Muscle of leg (tissue), 11 donors: Measurements from ENCODE around the gene FARP1. TPM values are rescaled to one million over a fixed set of nuclear protein-coding genes. Genes with fewer than 3 reads are reported as not detected.

ENCODE experiments used
- DNase-seq: peaks from one replicate; pipeline ENCODE4 v3.0.0; 2013
- H3K27ac ChIP-seq: one replicate; pipeline ENCODE4 v1.5.1; 2013; ENCODE audit warnings: mild to moderate bottlenecking, low read length, control low read depth
- H3K27me3 ChIP-seq: one replicate; pipeline ENCODE4 v1.6.1; 2013; ENCODE audit warnings: low read length; ENCODE audit not compliant: control insufficient read depth, insufficient read depth
- H3K36me3 ChIP-seq: one replicate; pipeline ENCODE4 v1.6.1; 2013; ENCODE audit warnings: low read length; ENCODE audit not compliant: control insufficient read depth, insufficient read depth
- H3K4me1 ChIP-seq: one replicate; pipeline ENCODE4 v1.6.1; 2013; ENCODE audit warnings: low read length; ENCODE audit not compliant: control insufficient read depth, insufficient read depth
- H3K4me3 ChIP-seq: one replicate; pipeline ENCODE4 v1.5.1; 2013; ENCODE audit warnings: low read length, control low read depth
- H3K9me3 ChIP-seq: replicated peaks from 2 replicates; pipeline ENCODE4 v1.6.1; 2013; ENCODE audit warnings: low read depth, low read length; ENCODE audit not compliant: control insufficient read depth
- WGBS: methylation state at CpG from one replicate; pipeline ENCODE4 v1.1.5; 2013; ENCODE audit warnings: missing lambda C conversion rate; ENCODE audit not compliant: insufficient coverage; 5-methylcytosine and 5-hydroxymethylcytosine counted together
- polyA plus RNA-seq, 8 donors: library from polyadenylated mRNA; unstranded; fragments of 120-200 nt; gene quantifications; one replicate each; pipeline versions ENCODE4 v1.2.1 to v1.2.3, GENCODE V29; 2013; ENCODE audit warnings: inconsistent platforms in 1 of 8, low replicate concordance in 1 of 8; ENCODE audit not compliant: insufficient read length in 8 of 8, insufficient read depth in 1 of 8
- total RNA-seq: library from RNA; stranded (reverse); fragments of 120-200 nt; gene quantifications from one replicate; pipeline ENCODE4 v1.2.4, GENCODE V29; 2013

The FARP1 gene
- total and polyA plus RNA-seq, 9 donors: 37.8 to 90.7 (median 74.3) TPM

GRCh38 chr13:98299966-98300350 is 157.1 kb downstream of the FARP1 start:
- Histone ChIP-seq H3K9me3 (no peaks in the 10 kb centered on the region), H3K27ac (no peak overlapping the region), H3K4me1 (peaks cover 12% of the 10 kb centered on the region), H3K4me3 (no peak overlapping the region), H3K27me3 (no peaks in the 10 kb centered on the region), H3K36me3 (no peaks in the 10 kb centered on the region)
- WGBS: 41% methylated on average over 7 of the region's 7 CpGs
- DNase-seq: peak; percentile 55

GRCh38 chr13:98300956-98301641 is 158.2 kb downstream of the FARP1 start:
- 100% methylated on average over 2 of the region's 7 CpGs for WGBS
- peak; percentile 61 for DNase-seq
- Histone ChIP-seq H3K27me3 (no peaks in the 10 kb centered on the region), H3K36me3 (no peaks in the 10 kb centered on the region), H3K4me1 (peaks cover 12% of the 10 kb centered on the region), H3K4me3 (no peak overlapping the region), H3K9me3 (no peaks in the 10 kb centered on the region), H3K27ac (no peak overlapping the region)

- no peak overlapping the region for H3K27ac ChIP-seq
- H3K4me1 ChIP-seq: peaks cover 12% of the 10 kb centered on the region
- no peak overlapping the region for H3K4me3 ChIP-seq
- H3K36me3 ChIP-seq: no peaks in the 10 kb centered on the region
- no peak for DNase-seq
- no peaks in the 10 kb centered on the region for H3K9me3 ChIP-seq
- H3K27me3 ChIP-seq: no peaks in the 10 kb centered on the region
- 56% methylated on average over 5 of the region's 7 CpGs for WGBS
Measured at GRCh38 chr13:98301721-98302120, 158.8 kb downstream of the FARP1 start.

GRCh38 chr13:98303858-98304257 is 161.0 kb downstream of the FARP1 start:
- no peaks in the 10 kb centered on the region for H3K27me3 ChIP-seq
- no peak overlapping the region for H3K27ac ChIP-seq
- 94% methylated on average over 2 of the region's 6 CpGs for WGBS
- no peaks in the 10 kb centered on the region for H3K36me3 ChIP-seq
- no peak for DNase-seq
- peaks cover 18% of the 10 kb centered on the region for H3K4me1 ChIP-seq
- no peak overlapping the region for H3K4me3 ChIP-seq
- no peaks in the 10 kb centered on the region for H3K9me3 ChIP-seq

GRCh38 chr13:98305670-98306069 is 162.8 kb downstream of the FARP1 start:
- Histone ChIP-seq H3K36me3 (no peaks in the 10 kb centered on the region), H3K27ac (no peak overlapping the region), H3K9me3 (no peaks in the 10 kb centered on the region), H3K4me1 (peaks cover 9% of the 10 kb centered on the region), H3K4me3 (no peak overlapping the region), H3K27me3 (no peaks in the 10 kb centered on the region)
- DNase-seq: no peak
- 82% methylated on average over 4 of the region's 4 CpGs for WGBS

GRCh38 chr13:98307463-98308085 is 164.7 kb downstream of the FARP1 start:
- Histone ChIP-seq H3K27me3 (no peaks in the 10 kb centered on the region), H3K4me3 (no peak overlapping the region), H3K27ac (peak overlapping the region; percentile 59), H3K9me3 (no peaks in the 10 kb centered on the region), H3K4me1 (peaks cover 5% of the 10 kb centered on the region), H3K36me3 (no peaks in the 10 kb centered on the region)
- WGBS: 30% methylated on average over 9 of the region's 16 CpGs
- DNase-seq: peak; percentile 71

- 83% methylated on average over 12 of the region's 20 CpGs for WGBS
- H3K36me3 ChIP-seq: no peaks in the 10 kb centered on the region
- H3K4me1 ChIP-seq: peaks cover 5% of the 10 kb centered on the region
- H3K27ac ChIP-seq: peak overlapping the region; percentile 59
- no peaks in the 10 kb centered on the region for H3K9me3 ChIP-seq
- DNase-seq: no peak
- no peak overlapping the region for H3K4me3 ChIP-seq
- no peaks in the 10 kb centered on the region for H3K27me3 ChIP-seq
Measured at GRCh38 chr13:98308086-98308911, 165.4 kb downstream of the FARP1 start.

GRCh38 chr13:98309569-98310335 is 166.9 kb downstream of the FARP1 start:
- 73% methylated on average over 12 of the region's 21 CpGs for WGBS
- Histone ChIP-seq H3K4me3 (no peak overlapping the region), H3K4me1 (peaks cover 6% of the 10 kb centered on the region), H3K27ac (no peak overlapping the region), H3K9me3 (no peaks in the 10 kb centered on the region), H3K27me3 (no peaks in the 10 kb centered on the region), H3K36me3 (no peaks in the 10 kb centered on the region)
- DNase-seq: no peak

GRCh38 chr13:98310485-98311199 is 167.7 kb downstream of the FARP1 start:
- Histone ChIP-seq H3K4me1 (peaks cover 15% of the 10 kb centered on the region), H3K36me3 (no peaks in the 10 kb centered on the region), H3K27ac (no peak overlapping the region), H3K4me3 (no peak overlapping the region), H3K27me3 (no peaks in the 10 kb centered on the region), H3K9me3 (no peaks in the 10 kb centered on the region)
- DNase-seq: no peak
- WGBS: 83% methylated on average over 2 of the region's 2 CpGs
